Adipose tissue (tissue), 3 donors: ENCODE results near the gene LRFN4. TPM values are rescaled to one million over a fixed set of nuclear protein-coding genes. Genes with fewer than 3 reads are reported as not detected.

Experiments
- H3K27ac ChIP-seq: one replicate; pipeline ENCODE4 v1.5.1; 2013; ENCODE audit warnings: low read depth, low read length
- WGBS, 3 donors: extraction: QIAGEN DNeasy Blood & Tissue Kit; methylation state at CpG; one replicate each; pipeline ENCODE4 v1.1.7; 2013; 5-methylcytosine and 5-hydroxymethylcytosine counted together
- polyA plus RNA-seq, 3 donors: library from polyadenylated mRNA; stranded (reverse); fragments of 200-250 nt; gene quantifications; one replicate each; pipeline ENCODE4 v1.2.3, GENCODE V29; 2013
- donor health status: healthy with polysubstance abuse.
- donor health status: Bipolar disorder and iron deficiency.
- donor health status: healthy.

The LRFN4 gene
- polyA plus RNA-seq, 3 donors: 5.5 to 25.4 (median 7.6) TPM

DNA sequence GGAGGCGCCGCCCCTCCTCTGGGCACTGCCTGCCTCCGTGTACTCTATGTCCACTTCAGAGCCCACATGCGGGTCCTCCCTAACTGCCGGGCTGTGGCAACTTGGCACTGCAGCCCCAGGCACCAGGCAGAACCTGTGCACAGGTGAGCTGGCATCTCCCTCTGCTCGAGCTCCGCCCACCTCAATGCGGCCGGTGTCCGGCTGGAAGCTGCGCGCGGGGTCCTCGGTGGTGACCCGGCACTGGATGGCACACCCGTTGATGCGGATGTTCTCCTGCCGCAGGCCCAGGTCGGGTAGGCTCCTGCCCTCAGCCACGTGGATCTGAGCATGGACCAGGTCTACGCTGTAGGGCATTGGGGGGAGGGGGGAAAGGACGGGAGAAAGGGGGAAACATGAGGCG, 9.1 kb downstream of the LRFN4 start:
- 91 to 95% (median 92%) methylated on average over 21 to 23 of the region's 23 CpGs for WGBS, 3 donors

DNA sequence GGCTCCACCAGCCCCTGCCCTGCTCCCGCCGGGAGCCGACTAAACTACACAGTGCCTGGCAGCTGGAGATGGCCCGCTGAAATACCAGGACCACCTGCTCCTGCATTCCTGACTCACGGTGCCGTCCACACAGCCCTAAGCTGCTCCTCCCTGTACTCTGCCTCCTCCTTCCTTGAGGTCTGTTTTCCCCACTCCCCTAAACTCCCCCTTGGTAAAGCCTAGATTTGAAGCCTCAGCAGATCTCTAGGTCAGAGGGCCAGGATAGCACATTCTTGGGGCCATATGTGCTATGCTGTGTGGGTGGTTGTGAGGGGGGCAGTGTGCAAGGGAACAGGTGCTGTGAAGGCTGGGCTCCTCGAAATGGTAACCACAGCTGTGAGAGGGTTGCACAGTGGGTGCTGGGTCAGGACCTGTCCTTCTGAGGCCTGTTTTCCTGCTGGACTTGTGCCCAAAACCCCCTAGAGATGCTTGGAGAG, 9.7 kb downstream of the LRFN4 start:
- 75 to 90% (median 88%) methylated on average over 6 to 7 of the region's 7 CpGs for WGBS, 3 donors
- no peak overlapping the region for H3K27ac ChIP-seq

More for the DNA sequence above, 9.1 kb downstream of the LRFN4 start:
- no peak overlapping the region for H3K27ac ChIP-seq

DNA sequence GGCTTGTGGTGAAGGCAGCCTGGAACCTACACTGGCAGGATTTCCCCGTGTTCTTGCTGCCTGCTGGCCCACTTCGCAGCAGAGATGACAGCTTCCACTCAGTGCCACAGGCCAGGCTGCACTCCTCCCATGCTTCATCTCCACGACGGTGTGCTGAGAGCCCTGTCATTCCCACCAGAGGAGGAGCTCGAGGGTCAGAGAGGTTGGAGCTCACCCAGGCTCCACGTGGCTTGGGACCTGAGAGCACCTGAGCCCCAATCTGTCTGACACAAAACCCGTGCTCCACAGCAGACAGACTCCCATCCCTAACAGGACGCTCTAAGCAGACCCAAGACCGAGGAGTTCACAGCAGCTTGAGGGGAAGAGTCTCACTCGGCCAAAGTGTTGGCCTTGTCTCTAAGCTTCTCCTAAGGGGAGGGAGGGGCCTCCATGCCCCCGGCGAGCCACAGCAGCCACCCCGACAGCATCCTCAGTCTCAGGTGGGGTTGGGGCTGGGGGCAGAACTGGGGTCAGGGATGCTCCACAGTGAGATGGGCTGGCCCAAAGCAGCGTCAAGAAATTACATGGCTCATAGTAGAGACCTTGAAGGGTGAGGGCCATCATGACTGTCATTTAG, 10.7 kb downstream of the LRFN4 start:
- H3K27ac ChIP-seq: no peak overlapping the region
- 75 to 82% (median 79%) methylated on average over 14 of the region's 14 CpGs for WGBS, 3 donors

DNA sequence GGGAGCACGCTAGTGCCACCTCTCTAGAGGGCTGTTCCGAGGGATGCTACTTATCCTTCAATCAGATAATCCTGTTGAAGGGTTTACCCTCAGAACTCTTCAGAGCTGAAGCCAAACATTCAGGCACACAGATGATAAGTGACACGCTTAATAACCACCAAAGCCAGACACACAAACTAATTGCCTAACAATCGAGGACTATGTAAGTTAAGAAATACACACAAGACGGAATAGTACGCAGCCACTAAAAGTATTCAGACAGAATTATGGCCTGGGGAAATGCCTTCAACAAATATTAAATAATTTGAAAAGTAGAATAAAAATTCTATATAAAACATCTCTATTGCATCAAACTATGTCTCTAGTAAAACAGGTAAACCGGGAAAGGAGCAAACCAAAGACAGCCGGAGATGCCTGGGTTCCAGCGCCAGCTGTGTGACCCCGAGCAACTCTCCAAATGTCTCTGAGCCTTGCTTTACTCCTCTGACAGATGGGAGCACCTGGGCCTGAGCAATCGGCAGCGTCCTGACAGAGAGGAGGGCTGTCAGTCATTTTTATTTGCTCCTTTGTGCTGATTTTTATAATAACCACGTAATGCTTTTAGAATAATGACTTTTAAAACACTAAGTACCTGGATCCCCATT, 11.3 kb downstream of the LRFN4 start:
- WGBS, 3 donors: 89 to 94% (median 94%) methylated on average over 13 of the region's 13 CpGs

DNA sequence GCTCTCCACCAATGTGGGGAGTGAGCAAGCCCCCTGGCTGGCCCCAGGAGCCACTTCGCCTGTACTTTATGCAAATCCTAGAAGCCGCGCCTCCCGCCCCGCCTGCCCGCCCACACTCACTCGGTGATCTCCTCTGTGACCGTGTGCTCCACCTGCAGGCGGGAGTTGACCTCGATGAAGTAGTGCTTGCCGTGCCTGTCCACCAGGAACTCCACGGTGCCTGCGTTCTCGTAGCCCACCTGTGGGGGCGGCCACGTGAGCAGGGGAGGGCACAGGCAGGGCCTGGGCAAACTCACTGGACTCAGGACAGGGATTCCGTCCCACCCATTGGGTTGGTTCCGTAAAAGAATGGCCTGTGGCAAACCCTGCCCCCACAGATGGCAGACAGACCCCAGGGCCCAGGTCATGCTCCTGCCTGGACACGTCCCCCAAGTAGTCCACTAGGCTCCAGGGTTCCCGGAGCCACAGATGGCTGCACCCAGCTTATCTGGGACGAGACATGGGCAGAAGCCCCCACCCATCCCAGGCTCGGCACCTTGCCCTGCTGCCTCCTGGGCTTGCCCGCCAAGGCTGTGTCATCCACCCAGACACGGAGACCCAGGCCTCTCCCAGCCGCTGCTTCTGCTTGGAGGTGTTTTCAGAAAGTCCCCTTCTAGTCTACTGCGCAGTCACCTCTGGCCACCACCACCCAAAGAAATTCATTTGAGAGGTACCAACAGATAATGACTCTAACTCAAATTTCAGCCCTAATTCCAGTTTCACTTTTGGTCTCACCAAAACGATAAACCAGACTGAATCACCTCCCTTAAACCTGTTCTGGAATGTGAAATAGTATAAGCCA, 12.1 kb downstream of the LRFN4 start:
- 35 to 58% (median 58%) methylated on average over 26 to 27 of the region's 27 CpGs for WGBS, 3 donors
- no peak overlapping the region for H3K27ac ChIP-seq

More for the DNA sequence above, 11.3 kb downstream of the LRFN4 start:
- H3K27ac ChIP-seq: no peak overlapping the region

DNA sequence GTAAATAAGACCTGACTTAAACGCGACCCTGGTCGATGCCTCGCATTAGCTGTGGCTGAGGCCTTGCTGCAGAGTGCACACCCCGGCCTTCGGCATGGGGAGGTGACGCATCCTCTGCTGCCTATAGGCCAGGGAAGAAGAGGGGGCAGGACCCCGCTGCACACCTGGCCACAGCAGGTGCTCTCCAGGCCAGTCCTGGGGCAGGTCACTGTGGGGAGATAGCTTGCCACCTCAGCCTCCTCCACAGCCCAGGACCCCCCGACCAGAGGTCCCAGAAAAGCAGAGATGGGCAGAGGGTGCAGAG, 12.7 kb downstream of the LRFN4 start:
- 97 to 98% (median 97%) methylated on average over 9 of the region's 9 CpGs for WGBS, 3 donors
- no peak overlapping the region for H3K27ac ChIP-seq

DNA sequence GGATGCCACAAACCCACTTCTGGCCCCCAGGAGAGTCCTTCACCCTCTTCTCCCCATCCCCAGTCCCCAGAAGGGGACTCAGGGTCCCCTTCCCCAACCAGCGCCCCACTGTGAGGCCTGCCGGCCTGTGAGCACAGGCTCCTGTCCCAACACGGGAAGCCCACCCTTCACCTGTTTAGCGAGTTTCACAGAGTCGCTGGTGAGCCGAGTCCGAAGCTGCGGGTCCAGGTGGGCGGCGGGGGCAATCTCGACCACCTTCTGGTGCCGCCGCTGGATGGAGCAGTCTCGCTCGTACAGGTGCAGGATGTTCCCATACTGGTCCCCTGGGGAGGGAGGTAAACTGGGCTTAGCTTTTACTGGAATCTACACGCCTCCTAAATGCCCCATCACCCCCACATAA, 13.3 kb downstream of the LRFN4 start:
- WGBS, 3 donors: 95 to 97% (median 96%) methylated on average over 16 of the region's 16 CpGs
- H3K27ac ChIP-seq: no peak overlapping the region

DNA sequence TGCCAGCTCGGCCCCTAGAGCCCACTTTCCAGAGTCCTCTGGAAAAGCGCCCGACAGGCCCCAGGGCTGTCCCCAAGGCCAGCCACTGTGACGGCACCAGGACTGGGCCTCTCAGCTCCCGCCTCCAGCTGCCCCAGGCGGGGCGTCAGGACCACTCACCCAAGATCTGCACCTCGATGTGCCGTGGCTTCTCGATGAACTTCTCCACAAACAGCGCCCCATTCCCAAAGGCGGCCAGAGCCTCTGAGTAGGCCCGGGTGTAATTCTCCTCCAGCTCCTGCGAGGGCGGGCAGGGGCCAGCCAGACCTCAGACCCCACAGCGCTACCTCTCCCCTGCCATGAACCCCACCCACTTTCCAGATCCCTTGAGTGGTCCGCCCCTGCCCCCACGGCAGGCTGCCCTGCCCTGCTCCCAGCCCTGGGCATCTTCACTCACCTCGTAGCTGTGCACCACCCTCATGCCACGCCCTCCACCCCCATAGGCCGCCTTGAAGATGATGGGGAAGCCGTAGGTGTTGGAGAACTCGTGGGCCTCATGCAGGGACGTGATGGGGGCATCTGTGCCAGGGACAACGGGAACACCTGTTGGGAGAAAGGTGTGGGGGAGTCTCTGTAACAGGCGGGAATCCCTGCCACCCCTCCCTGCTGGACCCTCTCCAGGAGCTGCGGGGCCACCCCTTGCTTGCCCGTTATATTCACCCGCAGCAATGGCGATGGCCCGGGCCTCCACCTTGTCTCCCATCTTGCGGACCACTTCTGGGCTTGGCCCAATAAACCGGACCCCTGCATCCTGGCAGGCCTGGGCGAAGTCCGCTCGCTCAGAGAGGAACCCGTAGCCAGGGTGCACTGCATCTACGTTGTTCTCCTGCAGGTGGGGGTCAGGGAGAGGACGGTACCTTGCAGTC, 14.0 kb downstream of the LRFN4 start:
- H3K27ac ChIP-seq: no peak overlapping the region
- 93 to 95% (median 93%) methylated on average over 38 to 39 of the region's 39 CpGs for WGBS, 3 donors

DNA sequence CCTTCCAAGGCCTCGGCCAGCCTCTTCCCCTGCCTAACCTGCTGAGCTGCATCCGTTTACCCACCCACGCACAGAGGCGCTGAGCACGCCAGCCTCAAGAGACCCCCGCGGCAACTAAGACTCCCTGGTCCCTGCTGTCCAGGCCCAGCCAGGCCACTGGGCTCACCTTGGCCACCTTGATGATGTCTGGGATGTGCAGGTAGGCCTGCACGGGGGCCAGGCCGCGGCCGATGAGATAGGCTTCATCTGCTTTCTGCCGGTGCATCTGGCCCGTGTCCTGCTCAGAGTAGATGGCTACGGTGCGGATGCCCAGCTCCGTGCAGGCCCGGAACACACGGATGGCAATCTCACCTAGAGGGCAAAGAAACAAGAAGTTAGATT, 14.6 kb downstream of the LRFN4 start:
- H3K27ac ChIP-seq: no peak overlapping the region
- whole genome bisulfite sequencing, 3 donors: 95 to 97% (median 96%) methylated on average over 17 to 18 of the region's 18 CpGs

DNA sequence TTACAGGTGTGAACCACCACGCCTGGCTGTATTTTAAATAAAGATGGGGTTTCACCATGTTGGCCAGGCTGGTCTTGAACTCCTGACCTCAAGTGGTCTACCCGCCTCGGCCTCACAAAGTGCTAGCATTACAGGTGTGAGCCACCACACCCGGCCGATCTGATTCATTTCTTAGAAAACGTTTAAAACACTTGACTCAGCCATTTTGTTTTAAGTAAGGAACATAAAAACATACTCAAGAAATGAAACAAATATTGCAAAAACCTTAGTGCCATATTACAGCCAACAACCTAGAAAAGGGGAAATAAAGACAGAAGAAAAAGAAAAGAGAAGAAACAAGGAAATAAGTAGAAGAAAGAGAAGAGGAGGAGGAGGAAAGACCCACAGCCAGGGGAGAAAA, 17.4 kb downstream of the LRFN4 start:
- WGBS, 3 donors: 84 to 93% (median 85%) methylated on average over 6 of the region's 6 CpGs
- H3K27ac ChIP-seq: no peak overlapping the region

DNA sequence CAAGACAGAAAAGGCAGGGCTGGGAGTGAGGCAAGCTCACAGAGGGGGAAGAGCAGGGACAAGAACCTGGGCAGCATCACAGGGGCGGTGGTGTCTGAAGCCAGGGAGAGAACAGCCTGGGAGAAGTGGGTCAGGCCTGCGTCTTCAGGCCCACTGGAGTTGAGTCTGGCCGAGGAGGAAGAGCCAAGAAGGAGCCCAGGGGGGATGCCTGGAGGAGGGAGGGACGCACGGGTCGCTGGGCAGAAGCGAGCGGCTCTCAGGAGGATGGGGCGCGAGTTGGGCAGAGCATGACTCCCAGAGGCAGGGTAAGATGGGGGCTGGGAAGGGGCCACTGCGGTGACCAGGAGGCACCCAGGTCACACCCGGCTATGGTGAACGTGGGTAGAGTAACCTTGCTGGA, 18.5 kb downstream of the LRFN4 start:
- 80 to 86% (median 83%) methylated on average over 12 to 13 of the region's 13 CpGs for WGBS, 3 donors

DNA sequence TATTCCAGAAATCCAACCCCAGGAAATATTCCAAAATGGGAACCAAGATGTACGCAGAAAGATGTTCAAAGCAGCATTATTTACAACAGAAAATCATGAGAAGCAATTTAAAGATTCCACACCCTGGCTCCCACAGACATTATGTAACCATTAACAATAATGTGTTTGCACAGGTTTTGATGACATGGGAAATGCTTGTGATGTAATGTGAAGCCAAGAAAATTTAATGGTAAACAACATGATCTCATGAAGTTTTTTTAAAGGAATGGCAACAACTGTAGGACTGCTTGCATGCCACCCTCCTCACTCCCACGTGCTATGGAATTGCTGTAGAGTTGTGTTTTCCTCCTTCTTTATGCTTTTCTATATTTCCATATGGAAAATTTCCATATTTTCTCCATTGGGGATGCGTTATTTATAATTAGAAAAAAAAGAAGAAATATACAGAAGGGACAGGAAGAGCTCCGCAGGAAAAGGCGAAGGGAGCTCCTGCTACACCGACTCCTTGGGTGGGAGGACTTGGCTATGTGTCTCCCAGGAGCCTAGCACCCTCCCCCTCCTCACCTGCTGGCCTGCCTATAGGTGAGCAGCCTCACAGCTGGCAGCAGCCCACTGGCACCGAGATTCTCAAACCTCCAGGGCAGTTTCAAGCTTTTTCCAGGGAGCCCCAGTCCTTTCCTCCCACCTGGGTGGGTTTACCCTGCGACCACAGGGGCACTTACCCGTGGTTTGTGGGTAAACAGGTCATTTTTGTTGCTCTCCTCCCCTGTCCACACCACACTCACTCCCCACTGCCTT, 20.9 kb downstream of the LRFN4 start:
- 73 to 85% (median 81%) methylated on average over 9 of the region's 9 CpGs for WGBS, 3 donors

More for the DNA sequence above, 18.5 kb downstream of the LRFN4 start:
- no peak overlapping the region for H3K27ac ChIP-seq

DNA sequence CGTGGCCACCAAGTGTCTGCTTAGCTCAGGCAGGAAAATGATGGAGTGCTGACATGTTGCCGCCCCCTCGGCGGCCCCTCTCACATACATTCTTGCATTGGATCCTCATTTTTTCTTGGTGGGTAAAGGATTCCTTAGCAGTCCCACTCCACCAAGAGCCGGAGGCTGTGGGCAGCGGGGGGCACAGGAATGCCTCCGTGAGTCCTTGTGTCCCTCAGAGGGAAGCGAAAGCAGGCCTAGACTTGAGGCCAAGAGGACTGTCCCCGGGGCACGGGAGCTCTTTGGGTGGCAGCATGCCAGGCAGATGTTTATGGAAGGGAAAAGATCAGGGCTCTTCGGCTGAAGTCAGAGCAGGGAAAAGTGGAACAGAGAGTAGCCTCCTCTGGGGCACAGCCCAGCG, 21.6 kb downstream of the LRFN4 start:
- 57 to 81% (median 67%) methylated on average over 12 of the region's 12 CpGs for WGBS, 3 donors
- H3K27ac ChIP-seq: no peak overlapping the region

More for the DNA sequence above, 20.9 kb downstream of the LRFN4 start:
- no peak overlapping the region for H3K27ac ChIP-seq

DNA sequence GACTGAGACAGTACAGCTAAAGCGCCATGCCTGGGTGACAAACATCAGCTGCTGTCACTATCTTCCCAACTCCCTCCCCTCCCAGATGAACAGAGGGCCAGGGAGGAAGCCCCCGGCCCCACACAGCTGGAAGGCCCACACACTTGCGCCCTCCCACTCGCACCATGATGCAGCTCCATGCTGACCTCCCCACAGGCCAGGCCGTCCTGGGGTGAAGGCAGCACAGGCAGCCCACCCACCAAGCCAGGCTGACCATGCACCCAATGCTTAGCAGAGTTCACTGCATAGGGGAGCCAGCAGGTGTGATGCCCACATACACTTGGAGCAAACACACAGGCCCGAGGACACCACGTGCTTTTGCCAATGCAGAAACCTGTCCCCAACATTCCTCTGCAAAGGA, 22.1 kb downstream of the LRFN4 start:
- no peak overlapping the region for H3K27ac ChIP-seq
- WGBS, 3 donors: 88 to 90% (median 89%) methylated on average over 7 of the region's 7 CpGs

DNA sequence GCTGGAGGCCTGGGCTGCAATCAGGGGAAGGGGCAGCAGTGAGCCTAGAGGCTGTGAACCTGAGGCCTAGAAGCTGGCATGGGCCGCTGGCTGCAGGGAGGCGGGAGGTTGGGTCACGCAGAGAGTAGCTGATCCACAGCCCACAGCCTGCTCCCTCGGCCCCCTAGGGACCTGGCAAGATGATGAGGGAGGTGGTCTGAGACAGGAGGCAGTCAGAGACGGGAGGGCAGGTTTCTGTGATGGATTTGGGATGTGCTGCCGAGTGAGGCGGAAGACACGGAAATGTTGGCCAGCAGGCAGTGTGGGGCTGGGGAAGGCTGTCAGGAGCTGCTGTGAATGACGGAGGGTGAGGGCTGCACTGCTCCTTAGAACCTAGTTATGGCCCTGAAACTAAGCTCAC, 22.7 kb downstream of the LRFN4 start:
- 81 to 91% (median 83%) methylated on average over 9 of the region's 9 CpGs for WGBS, 3 donors

DNA sequence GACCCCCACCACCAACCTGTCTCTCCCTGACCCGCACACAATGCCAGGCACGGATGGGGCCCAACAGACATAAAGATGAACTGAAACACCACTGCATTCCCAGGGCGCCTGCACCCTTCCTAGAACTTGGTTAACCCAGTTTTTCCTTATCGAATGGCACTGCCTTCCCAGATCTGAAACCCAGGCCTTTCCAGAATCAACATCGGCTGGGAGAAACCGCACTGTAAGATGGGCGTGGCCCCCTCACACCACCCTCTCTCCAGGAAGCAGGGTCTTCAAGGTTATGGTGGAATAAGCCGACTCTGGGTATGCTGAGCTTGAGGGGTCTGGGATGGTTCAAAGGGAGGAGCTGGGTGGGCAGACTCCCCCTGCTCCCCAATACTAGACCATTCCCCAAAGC, 23.1 kb downstream of the LRFN4 start:
- 83 to 85% (median 84%) methylated on average over 8 of the region's 8 CpGs for WGBS, 3 donors
- H3K27ac ChIP-seq: no peak overlapping the region

More for the DNA sequence above, 22.7 kb downstream of the LRFN4 start:
- H3K27ac ChIP-seq: no peak overlapping the region

DNA sequence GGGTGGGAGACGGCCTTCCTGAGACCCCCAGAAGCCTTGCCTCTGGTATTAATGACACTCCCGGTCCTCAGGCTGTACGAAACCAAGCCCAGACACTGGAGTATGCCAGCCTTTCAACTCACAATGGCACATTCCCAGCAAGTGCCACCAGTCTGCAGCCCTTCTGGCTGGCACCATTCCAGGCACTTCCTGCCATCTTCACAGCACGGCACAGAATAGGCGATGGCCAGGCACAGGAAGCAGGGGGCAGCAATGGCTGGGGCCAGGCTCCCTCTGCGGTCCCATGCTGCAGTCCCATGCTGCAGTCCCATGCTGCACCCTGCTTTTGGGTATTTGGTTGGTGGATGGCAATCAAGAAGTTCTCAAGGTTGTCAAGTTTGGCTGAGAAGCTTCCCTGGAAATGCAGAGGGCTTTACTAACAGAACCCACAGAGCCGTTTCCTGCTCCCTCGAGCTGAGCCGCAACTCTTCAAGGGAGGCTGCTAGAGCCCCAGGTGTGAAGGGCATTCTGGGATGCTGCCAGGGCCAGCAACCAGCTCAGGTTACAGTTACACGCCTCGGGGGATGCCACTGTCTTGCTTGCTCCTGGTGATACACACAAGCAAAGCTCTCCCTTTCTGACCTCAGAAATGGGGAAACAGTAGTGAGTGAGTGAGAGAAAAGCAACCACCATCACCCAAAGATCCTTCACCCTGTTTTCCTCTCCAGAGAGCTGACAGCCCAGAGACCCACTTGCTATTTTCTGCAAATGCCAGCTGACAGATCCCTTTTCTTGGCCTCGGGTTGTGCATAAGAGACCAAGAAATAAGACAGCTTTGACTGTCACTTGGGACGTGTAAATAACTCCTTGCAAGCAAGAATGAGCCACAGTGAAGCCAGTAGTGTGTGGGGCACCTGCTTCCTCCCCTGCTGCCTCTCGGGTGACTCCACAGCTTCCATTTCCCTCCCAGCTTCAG, 23.9 kb downstream of the LRFN4 start:
- no peak overlapping the region for H3K27ac ChIP-seq
- WGBS, 3 donors: 46 to 53% (median 49%) methylated on average over 14 of the region's 14 CpGs
